Measurements from ENCODE around the gene NECAB3.

The NECAB3 gene

DNA sequence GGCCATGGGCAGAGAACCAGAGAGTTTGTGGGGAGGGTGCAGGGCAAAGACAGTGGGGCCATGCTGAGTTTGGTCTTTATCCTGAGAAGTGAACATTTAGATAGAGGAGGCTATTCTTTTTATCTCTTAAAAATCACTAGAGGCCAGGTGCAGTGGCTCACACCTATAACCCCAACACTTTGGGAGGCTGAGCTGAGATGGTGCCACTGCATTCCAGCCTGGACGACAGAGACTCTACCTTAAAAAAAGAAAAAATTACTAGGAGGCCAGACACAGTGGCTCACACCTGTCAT lies 37.2 kb upstream of the NECAB3 start:
- H3K36me3 ChIP-seq (ENCODE audit: insufficient read depth, insufficient read length, low read length) = no peaks in the 10 kb centered on the region
- H3K27me3 ChIP-seq (ENCODE audit: insufficient read depth, insufficient read length) = no peaks in the 10 kb centered on the region
- peaks cover 4% of the 10 kb centered on the region for H3K4me1 ChIP-seq (ENCODE audit: insufficient read depth, insufficient read length)
- H3K9ac ChIP-seq (ENCODE audit: insufficient read length, low read depth) = no peak overlapping the region
- no peak overlapping the region for H3K4me3 ChIP-seq (ENCODE audit: insufficient read length, low read depth)
- no peaks in the 10 kb centered on the region for H3K9me3 ChIP-seq (ENCODE audit: insufficient read depth, low read length)
- no peak for DNase-seq (ENCODE audit: low read depth, low spot score)
- TF ChIP-seq SUZ12 (IDR thresholded peaks at IDR 0.05; ENCODE audit: extremely low read depth, insufficient read depth, insufficient read length) (no peak), ZNF274 (IDR thresholded peaks at IDR 0.05; ENCODE audit: low read depth, low read length) (no peak), YY1 (IDR thresholded peaks at IDR 0.05; ENCODE audit: insufficient read depth, insufficient read length) (no peak)

DNA sequence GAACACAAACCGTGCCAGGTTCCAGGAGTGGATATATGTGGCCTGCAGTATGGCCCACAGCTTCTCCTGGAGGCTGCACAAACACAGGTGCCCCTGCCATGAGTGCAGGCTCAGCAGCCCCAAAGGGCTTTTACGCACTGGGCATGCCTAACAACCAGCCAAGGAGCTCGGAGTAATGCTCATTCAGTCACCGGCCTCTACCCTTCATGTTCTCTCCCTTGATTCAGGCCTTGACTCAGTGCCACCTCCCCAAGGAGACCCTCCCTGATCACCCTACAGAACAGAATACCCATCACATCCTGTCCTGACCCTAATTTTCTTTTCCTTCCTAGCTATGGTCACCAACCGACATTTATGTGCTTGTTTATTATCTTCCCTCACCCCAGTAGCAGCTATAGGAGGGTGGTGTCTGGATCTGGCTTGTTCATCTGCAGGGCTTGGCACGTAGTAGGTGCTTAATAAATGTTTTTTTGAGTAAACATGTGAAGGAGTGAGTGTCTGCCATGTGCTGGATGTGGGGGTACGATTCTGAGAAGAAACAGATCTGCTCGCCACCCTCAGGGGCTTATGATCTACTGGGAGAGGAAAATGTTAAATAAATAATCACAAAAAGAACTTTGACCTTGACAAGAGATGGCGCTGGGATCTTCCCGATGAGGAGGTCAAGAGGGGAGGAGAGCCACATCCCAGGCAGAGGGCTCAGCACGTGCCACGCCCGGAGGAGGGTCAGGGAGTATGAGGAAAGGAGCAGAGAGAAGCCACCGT lies 36.6 kb upstream of the NECAB3 start:
- Histone ChIP-seq H3K9ac (ENCODE audit: insufficient read length, low read depth) (no peak overlapping the region), H3K4me3 (ENCODE audit: insufficient read length, low read depth) (no peak overlapping the region), H3K27me3 (ENCODE audit: insufficient read depth, insufficient read length) (no peaks in the 10 kb centered on the region), H3K9me3 (ENCODE audit: insufficient read depth, low read length) (no peaks in the 10 kb centered on the region), H3K36me3 (ENCODE audit: insufficient read depth, insufficient read length, low read length) (no peaks in the 10 kb centered on the region), H3K4me1 (ENCODE audit: insufficient read depth, insufficient read length) (peaks cover 4% of the 10 kb centered on the region)
- no peak for DNase-seq (ENCODE audit: low read depth, low spot score)
- TF ChIP-seq SUZ12 (IDR thresholded peaks at IDR 0.05; ENCODE audit: extremely low read depth, insufficient read depth, insufficient read length) (no peak), ZNF274 (IDR thresholded peaks at IDR 0.05; ENCODE audit: low read depth, low read length) (no peak), YY1 (IDR thresholded peaks at IDR 0.05; ENCODE audit: insufficient read depth, insufficient read length) (no peak)

DNA sequence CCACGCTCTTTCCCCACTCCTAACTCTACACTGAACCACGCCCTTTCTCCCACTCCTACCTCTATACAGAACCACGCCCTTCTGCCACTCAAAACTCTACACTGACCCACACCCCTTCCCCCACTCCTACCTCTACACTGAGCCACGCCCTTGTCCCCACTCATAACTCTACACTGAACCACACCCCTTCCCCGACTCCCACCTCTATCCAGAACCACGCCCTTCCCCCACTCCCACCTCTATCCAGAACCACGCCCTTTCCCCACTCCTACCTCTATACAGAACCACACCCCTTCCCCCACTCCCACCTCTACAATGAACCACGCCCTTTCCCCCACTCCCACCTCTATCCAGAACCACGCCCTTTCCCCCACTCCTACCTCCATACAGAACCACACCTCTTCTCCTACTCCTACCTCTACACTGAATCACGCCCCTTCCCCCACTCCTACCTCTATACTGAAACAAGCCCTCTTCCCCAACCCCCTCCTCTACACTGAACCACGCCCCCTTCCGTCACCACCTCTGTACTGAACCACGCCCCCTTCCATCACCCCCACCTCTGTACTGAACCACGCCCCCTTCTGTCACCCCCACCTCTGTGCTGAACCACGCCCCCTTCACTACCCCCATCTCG lies 35.8 kb upstream of the NECAB3 start:
- no peaks in the 10 kb centered on the region for H3K36me3 ChIP-seq (ENCODE audit: insufficient read depth, insufficient read length, low read length)
- no peak for DNase-seq (ENCODE audit: low read depth, low spot score)
- no peaks in the 10 kb centered on the region for H3K9me3 ChIP-seq (ENCODE audit: insufficient read depth, low read length)
- peaks cover 4% of the 10 kb centered on the region for H3K4me1 ChIP-seq (ENCODE audit: insufficient read depth, insufficient read length)
- no peak overlapping the region for H3K4me3 ChIP-seq (ENCODE audit: insufficient read length, low read depth)
- no peak overlapping the region for H3K9ac ChIP-seq (ENCODE audit: insufficient read length, low read depth)
- TF ChIP-seq ZNF274 (IDR thresholded peaks at IDR 0.05; ENCODE audit: low read depth, low read length) (no peak), SUZ12 (IDR thresholded peaks at IDR 0.05; ENCODE audit: extremely low read depth, insufficient read depth, insufficient read length) (no peak), YY1 (IDR thresholded peaks at IDR 0.05; ENCODE audit: insufficient read depth, insufficient read length) (no peak)
- H3K27me3 ChIP-seq (ENCODE audit: insufficient read depth, insufficient read length) = no peaks in the 10 kb centered on the region

DNA sequence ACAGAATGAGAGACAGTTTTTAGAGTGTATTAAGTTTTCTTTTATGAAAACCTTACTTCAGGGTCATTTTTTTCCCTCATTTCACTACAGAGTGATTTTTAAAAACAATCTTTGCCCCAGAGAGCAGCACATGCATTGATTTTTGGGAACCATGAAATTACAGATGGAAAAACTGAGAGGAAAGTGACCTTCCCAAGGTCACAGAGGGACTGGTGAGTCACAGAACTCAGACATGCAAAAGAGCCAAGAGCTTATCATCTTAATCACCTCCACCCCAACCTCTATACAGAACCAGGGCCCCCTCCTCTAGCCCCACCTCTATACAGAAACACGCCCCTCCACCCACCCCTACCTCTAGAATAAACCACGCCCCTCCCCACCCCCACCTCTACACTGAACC lies 35.2 kb upstream of the NECAB3 start:
- Histone ChIP-seq H3K4me3 (ENCODE audit: insufficient read length, low read depth) (no peak overlapping the region), H3K36me3 (ENCODE audit: insufficient read depth, insufficient read length, low read length) (no peaks in the 10 kb centered on the region), H3K27me3 (ENCODE audit: insufficient read depth, insufficient read length) (no peaks in the 10 kb centered on the region), H3K4me1 (ENCODE audit: insufficient read depth, insufficient read length) (peaks cover 4% of the 10 kb centered on the region), H3K9ac (ENCODE audit: insufficient read length, low read depth) (no peak overlapping the region), H3K9me3 (ENCODE audit: insufficient read depth, low read length) (no peaks in the 10 kb centered on the region)
- TF ChIP-seq ZNF274 (IDR thresholded peaks at IDR 0.05; ENCODE audit: low read depth, low read length) = no peak
- no peak for TF ChIP-seq SUZ12 (IDR thresholded peaks at IDR 0.05; ENCODE audit: extremely low read depth, insufficient read depth, insufficient read length)
- TF ChIP-seq YY1 (IDR thresholded peaks at IDR 0.05; ENCODE audit: insufficient read depth, insufficient read length) = no peak
- DNase-seq (ENCODE audit: low read depth, low spot score) = no peak

DNA sequence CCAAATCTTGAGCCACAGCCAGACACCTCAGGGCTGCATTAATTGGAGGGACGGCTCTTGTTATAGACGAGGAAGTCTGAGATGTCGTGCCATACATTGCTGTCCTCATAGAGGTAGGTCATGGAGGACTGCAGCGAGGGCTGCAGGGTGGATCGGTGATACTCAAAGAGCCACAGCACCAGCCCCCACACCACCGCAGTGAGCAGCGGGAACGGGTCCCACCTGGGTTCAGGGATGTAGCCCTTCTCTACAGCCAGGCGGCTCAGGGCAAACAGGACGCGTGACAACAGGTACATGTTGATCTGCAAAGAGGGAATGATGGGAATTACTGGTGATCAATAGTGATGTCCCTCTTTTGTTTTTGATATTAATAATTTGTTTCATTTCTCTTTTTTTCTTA lies 33.4 kb upstream of the NECAB3 start:
- H3K27me3 ChIP-seq (ENCODE audit: insufficient read depth, insufficient read length) = no peaks in the 10 kb centered on the region
- TF ChIP-seq YY1 (IDR thresholded peaks at IDR 0.05; ENCODE audit: insufficient read depth, insufficient read length) (no peak), ZNF274 (IDR thresholded peaks at IDR 0.05; ENCODE audit: low read depth, low read length) (no peak), SUZ12 (IDR thresholded peaks at IDR 0.05; ENCODE audit: extremely low read depth, insufficient read depth, insufficient read length) (no peak)
- peaks cover 4% of the 10 kb centered on the region for H3K4me1 ChIP-seq (ENCODE audit: insufficient read depth, insufficient read length)
- no peak overlapping the region for H3K4me3 ChIP-seq (ENCODE audit: insufficient read length, low read depth)
- H3K36me3 ChIP-seq (ENCODE audit: insufficient read depth, insufficient read length, low read length) = no peaks in the 10 kb centered on the region
- H3K9me3 ChIP-seq (ENCODE audit: insufficient read depth, low read length) = no peaks in the 10 kb centered on the region
- no peak overlapping the region for H3K9ac ChIP-seq (ENCODE audit: insufficient read length, low read depth)
- no peak for DNase-seq (ENCODE audit: low read depth, low spot score)

DNA sequence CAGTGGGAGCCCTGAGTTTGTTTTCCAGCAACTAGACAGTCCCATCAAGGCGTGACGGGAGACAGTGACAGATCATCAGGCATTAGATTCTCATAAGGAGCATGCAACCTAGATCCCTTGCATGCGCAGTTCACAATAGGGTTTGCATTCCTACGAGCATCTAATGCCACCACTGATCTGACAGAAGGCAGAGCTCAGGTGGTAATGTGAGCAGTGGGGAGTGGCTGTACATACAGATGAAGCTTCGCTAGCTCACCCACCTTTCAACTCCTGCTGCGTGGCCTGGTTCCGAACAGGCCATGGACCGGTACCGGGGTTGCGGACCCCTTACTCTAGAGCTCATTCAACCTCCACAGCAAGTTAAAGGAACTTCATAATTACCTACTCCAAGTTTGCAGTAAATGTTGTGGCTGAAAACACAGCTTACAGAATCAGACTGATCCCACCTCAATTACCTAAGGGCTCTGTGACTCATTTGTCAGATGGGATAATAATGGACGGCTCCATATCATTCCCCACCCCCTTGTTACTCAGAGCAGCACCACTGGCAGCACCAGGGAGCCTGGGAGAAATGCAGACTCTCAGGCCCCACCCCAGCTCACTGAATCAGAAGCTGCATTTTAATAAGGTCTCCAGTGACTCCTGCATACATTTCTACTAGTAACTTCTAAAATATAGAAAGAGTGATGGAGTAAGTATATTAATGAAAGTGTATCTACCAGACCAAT lies 30.1 kb upstream of the NECAB3 start:
- Histone ChIP-seq H3K36me3 (ENCODE audit: insufficient read depth, insufficient read length, low read length) (no peaks in the 10 kb centered on the region), H3K27me3 (ENCODE audit: insufficient read depth, insufficient read length) (no peaks in the 10 kb centered on the region), H3K4me1 (ENCODE audit: insufficient read depth, insufficient read length) (no peaks in the 10 kb centered on the region), H3K4me3 (ENCODE audit: insufficient read length, low read depth) (no peak overlapping the region), H3K9me3 (ENCODE audit: insufficient read depth, low read length) (peaks cover 11% of the 10 kb centered on the region; the same call in 1 of the 2 replicates), H3K9ac (ENCODE audit: insufficient read length, low read depth) (no peak overlapping the region)
- TF ChIP-seq ZNF274 (IDR thresholded peaks at IDR 0.05; ENCODE audit: low read depth, low read length) (no peak), YY1 (IDR thresholded peaks at IDR 0.05; ENCODE audit: insufficient read depth, insufficient read length) (no peak), SUZ12 (IDR thresholded peaks at IDR 0.05; ENCODE audit: extremely low read depth, insufficient read depth, insufficient read length) (no peak)
- no peak for DNase-seq (ENCODE audit: low read depth, low spot score)
